Karpas-422 (cell line): ENCODE results near the gene GPD1L. TPM values are rescaled to one million over a fixed set of nuclear protein-coding genes. Genes with fewer than 3 reads are reported as not detected.

Experiments
- DNase-seq: peaks from one replicate; pipeline ENCODE4 v3.0.0-alpha.2; 2015
- H2AFZ ChIP-seq: fragments of 200-600 bp; sonication (generic); 2 replicates; pipeline ENCODE4 v1.6.1; 2014; ENCODE audit warnings: antibody characterized with exemption, low read length, mixed read lengths
- H3K27ac ChIP-seq: fragments of 200-600 bp; sonication (generic); 2 replicates; pipeline ENCODE4 v1.5.1; 2014; ENCODE audit warnings: mild to moderate bottlenecking, low read length, moderate library complexity
- H3K27me3 ChIP-seq: fragments of 200-600 bp; sonication (generic); 2 replicates; pipeline ENCODE4 v1.6.1; 2014; ENCODE audit warnings: low read length, mixed read lengths
- H3K36me3 ChIP-seq: fragments of 200-600 bp; sonication (generic); 2 replicates; pipeline ENCODE4 v1.6.1; 2014; ENCODE audit warnings: low read length, mixed read lengths; ENCODE audit not compliant: insufficient read depth
- H3K4me1 ChIP-seq: fragments of 200-600 bp; sonication (generic); 2 replicates; pipeline ENCODE4 v1.6.1; 2014; ENCODE audit warnings: mild to moderate bottlenecking, low read length, mixed read lengths
- H3K4me2 ChIP-seq: fragments of 200-600 bp; sonication (generic); 2 replicates; pipeline ENCODE4 v1.6.1; 2014; ENCODE audit warnings: low read length, low read depth, mild to moderate bottlenecking; ENCODE audit not compliant: poor library complexity, severe bottlenecking
- H3K4me3 ChIP-seq: fragments of 200-600 bp; sonication (generic); 2 replicates; pipeline ENCODE4 v1.5.1; 2014; ENCODE audit warnings: mild to moderate bottlenecking, antibody characterized with exemption, low read length, mixed read lengths
- H3K79me2 ChIP-seq: fragments of 200-600 bp; sonication (generic); 2 replicates; pipeline ENCODE4 v1.6.1; 2014; ENCODE audit warnings: mild to moderate bottlenecking, low read length, mixed read lengths
- H3K9ac ChIP-seq: fragments of 200-600 bp; sonication (generic); 2 replicates; pipeline ENCODE4 v1.6.0; 2014; ENCODE audit warnings: low read length
- H3K9me2 ChIP-seq: fragments of 200-600 bp; sonication (generic), shearing (Covaris generic); replicated peaks from 2 replicates; pipeline ENCODE4 v1.6.0; 2014; ENCODE audit warnings: mild to moderate bottlenecking, low read length, moderate library complexity; ENCODE audit not compliant: insufficient read depth
- H3K9me3 ChIP-seq: fragments of 300-700, 200-600 bp; sonication (generic); 2 replicates; pipeline ENCODE4 v1.6.1; 2014; ENCODE audit warnings: low read length, mixed read lengths
- H4K20me1 ChIP-seq: fragments of 200-600 bp; sonication (generic); 2 replicates; pipeline ENCODE4 v1.6.1; 2014; ENCODE audit warnings: mild to moderate bottlenecking, antibody characterized with exemption, low read length, low read depth; ENCODE audit not compliant: insufficient read depth
- total RNA-seq: library from RNA; depleted of rRNA; stranded (reverse); fragments of >200 nt; shearing (Covaris generic); gene quantifications from 2 replicates; pipeline ENCODE4 v1.2.3, GENCODE V29; 2014; ENCODE audit warnings: low replicate concordance

Gene GPD1L
- total RNA-seq, 1 experiment from 2014 or later = 13.5 TPM

- H3K4me3 ChIP-seq = no peak overlapping the region
Measured at GRCh38 chr3:32160706-32161214, 54.3 kb downstream of the GPD1L start.

GRCh38 chr3:32165442-32165841 lies 59.0 kb downstream of the GPD1L start:
- Histone ChIP-seq H3K4me2 (no peak overlapping the region), H3K36me3 (no peaks in the 10 kb centered on the region; the same call in 1 of the 2 replicates)

More at GRCh38 chr3:32160706-32161214, 54.3 kb downstream of the GPD1L start:
- Histone ChIP-seq H3K4me2 (no peak overlapping the region), H3K4me1 (no peaks in the 10 kb centered on the region), H2AFZ (no peak overlapping the region), H3K79me2 (no peaks in the 10 kb centered on the region), H3K36me3 (no peaks in the 10 kb centered on the region), H3K9me2 (no peaks in the 10 kb centered on the region), H3K27me3 (no peaks in the 10 kb centered on the region), H3K27ac (no peak overlapping the region), H3K9me3 (no peaks in the 10 kb centered on the region), H4K20me1 (no peaks in the 10 kb centered on the region), H3K9ac (no peak overlapping the region)
- no peak for DNase-seq

GRCh38 chr3:32166654-32167053 lies 60.2 kb downstream of the GPD1L start:
- no peak overlapping the region for H3K4me3 ChIP-seq
- no peak overlapping the region for H3K4me2 ChIP-seq
- H3K9me2 ChIP-seq = no peaks in the 10 kb centered on the region
- no peak overlapping the region for H3K27ac ChIP-seq
- no peak overlapping the region for H3K9ac ChIP-seq
- H3K79me2 ChIP-seq = no peaks in the 10 kb centered on the region
- H3K9me3 ChIP-seq = peaks cover 8% of the 10 kb centered on the region
- no peaks in the 10 kb centered on the region for H3K4me1 ChIP-seq
- no peaks in the 10 kb centered on the region for H3K27me3 ChIP-seq
- DNase-seq = no peak
- peaks cover 3% of the 10 kb centered on the region; the same call in 1 of the 2 replicates for H3K36me3 ChIP-seq
- no peaks in the 10 kb centered on the region for H4K20me1 ChIP-seq
- no peak overlapping the region for H2AFZ ChIP-seq

More at GRCh38 chr3:32165442-32165841, 59.0 kb downstream of the GPD1L start:
- H3K9ac ChIP-seq = no peak overlapping the region
- H3K27ac ChIP-seq = no peak overlapping the region
- no peaks in the 10 kb centered on the region for H4K20me1 ChIP-seq
- H3K4me3 ChIP-seq = no peak overlapping the region
- no peak overlapping the region for H2AFZ ChIP-seq
- no peak for DNase-seq
- H3K9me3 ChIP-seq = no peaks in the 10 kb centered on the region
- H3K4me1 ChIP-seq = no peaks in the 10 kb centered on the region
- H3K79me2 ChIP-seq = no peaks in the 10 kb centered on the region
- no peaks in the 10 kb centered on the region for H3K9me2 ChIP-seq
- no peaks in the 10 kb centered on the region for H3K27me3 ChIP-seq

- no peaks in the 10 kb centered on the region for H3K79me2 ChIP-seq
- DNase-seq = no peak
- no peak overlapping the region for H3K4me2 ChIP-seq
- H2AFZ ChIP-seq = no peak overlapping the region
- no peak overlapping the region for H3K27ac ChIP-seq
- H3K9ac ChIP-seq = no peak overlapping the region
- peaks cover 2% of the 10 kb centered on the region for H3K4me1 ChIP-seq
- no peak overlapping the region for H3K4me3 ChIP-seq
- peaks cover 11% of the 10 kb centered on the region for H3K9me3 ChIP-seq
- H3K36me3 ChIP-seq = peaks cover 3% of the 10 kb centered on the region; the same call in 1 of the 2 replicates
- H3K9me2 ChIP-seq = no peaks in the 10 kb centered on the region
- H4K20me1 ChIP-seq = no peaks in the 10 kb centered on the region
- H3K27me3 ChIP-seq = no peaks in the 10 kb centered on the region
Measured at GRCh38 chr3:32172420-32172819, 66.0 kb downstream of the GPD1L start.

- Histone ChIP-seq H4K20me1 (no peaks in the 10 kb centered on the region), H3K36me3 (0 out of 2 replicates have a peak, but pooled peaks cover 3% of the 10 kb centered on the region), H3K27me3 (no peaks in the 10 kb centered on the region), H3K4me2 (no peak overlapping the region), H3K4me3 (no peak overlapping the region), H2AFZ (no peak overlapping the region), H3K79me2 (no peaks in the 10 kb centered on the region), H3K27ac (no peak overlapping the region), H3K9ac (no peak overlapping the region), H3K9me3 (peaks cover 11% of the 10 kb centered on the region), H3K4me1 (peaks cover 3% of the 10 kb centered on the region), H3K9me2 (no peaks in the 10 kb centered on the region)
- peak; percentile 88 for DNase-seq
Measured at GRCh38 chr3:32175607-32176197, 69.3 kb downstream of the GPD1L start.

GRCh38 chr3:32176989-32177701 lies 70.7 kb downstream of the GPD1L start:
- Histone ChIP-seq H3K4me3 (no peak overlapping the region), H4K20me1 (no peaks in the 10 kb centered on the region), H3K79me2 (no peaks in the 10 kb centered on the region), H3K9me3 (no peaks in the 10 kb centered on the region), H2AFZ (peak overlapping the region; percentile 68; the same call in 1 of the 2 replicates), H3K9me2 (no peaks in the 10 kb centered on the region), H3K27me3 (no peaks in the 10 kb centered on the region), H3K36me3 (no peaks in the 10 kb centered on the region), H3K4me2 (no peak overlapping the region), H3K27ac (no peak overlapping the region), H3K9ac (no peak overlapping the region), H3K4me1 (peaks cover 3% of the 10 kb centered on the region)
- DNase-seq = peak; percentile 91

GRCh38 chr3:32177702-32178198 lies 71.3 kb downstream of the GPD1L start:
- H3K27me3 ChIP-seq = no peaks in the 10 kb centered on the region
- no peaks in the 10 kb centered on the region for H3K9me3 ChIP-seq
- H3K36me3 ChIP-seq = no peaks in the 10 kb centered on the region
- H3K4me1 ChIP-seq = peaks cover 3% of the 10 kb centered on the region
- no peaks in the 10 kb centered on the region for H4K20me1 ChIP-seq
- no peaks in the 10 kb centered on the region for H3K79me2 ChIP-seq
- H3K9ac ChIP-seq = no peak overlapping the region
- no peak overlapping the region for H3K27ac ChIP-seq
- H3K9me2 ChIP-seq = no peaks in the 10 kb centered on the region
- H2AFZ ChIP-seq = no peak overlapping the region
- H3K4me3 ChIP-seq = no peak overlapping the region
- H3K4me2 ChIP-seq = no peak overlapping the region
- peak; percentile 84 for DNase-seq

- Histone ChIP-seq H3K4me2 (no peak overlapping the region), H3K9ac (no peak overlapping the region), H3K27me3 (no peaks in the 10 kb centered on the region), H3K27ac (no peak overlapping the region), H3K9me3 (no peaks in the 10 kb centered on the region), H3K4me1 (peaks cover 3% of the 10 kb centered on the region), H3K79me2 (no peaks in the 10 kb centered on the region), H3K4me3 (no peak overlapping the region), H3K9me2 (no peaks in the 10 kb centered on the region), H3K36me3 (no peaks in the 10 kb centered on the region), H2AFZ (no peak overlapping the region), H4K20me1 (no peaks in the 10 kb centered on the region)
- DNase-seq = no peak
Measured at GRCh38 chr3:32180141-32180784, 73.8 kb downstream of the GPD1L start.
